ENCODE results near the gene CDH11.

CDH11 gene

DNA sequence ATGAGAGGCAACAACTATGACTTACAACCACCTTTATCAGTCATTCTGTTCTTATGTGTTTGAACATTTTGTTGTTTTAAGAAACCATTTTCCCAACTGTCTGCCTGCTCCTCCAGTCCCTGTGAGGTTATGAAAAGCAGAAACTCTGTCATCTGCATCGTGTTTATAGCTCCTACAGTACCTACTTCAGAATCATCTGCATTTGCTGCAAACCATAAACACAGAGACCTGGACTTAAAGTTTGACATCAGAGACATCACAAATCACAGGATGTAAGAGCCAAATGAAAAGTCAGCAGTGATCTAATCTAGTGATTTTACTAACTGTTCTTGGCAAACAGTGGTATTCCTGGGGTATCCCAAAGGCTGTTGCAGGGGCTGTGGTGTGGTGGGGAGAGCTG lies 55.2 kb downstream of the CDH11 start:
- DNase-seq (ENCODE audit: low read depth in 1 of 2, low spot score in 1 of 2): no peak
- TF ChIP-seq, protein P1, sequence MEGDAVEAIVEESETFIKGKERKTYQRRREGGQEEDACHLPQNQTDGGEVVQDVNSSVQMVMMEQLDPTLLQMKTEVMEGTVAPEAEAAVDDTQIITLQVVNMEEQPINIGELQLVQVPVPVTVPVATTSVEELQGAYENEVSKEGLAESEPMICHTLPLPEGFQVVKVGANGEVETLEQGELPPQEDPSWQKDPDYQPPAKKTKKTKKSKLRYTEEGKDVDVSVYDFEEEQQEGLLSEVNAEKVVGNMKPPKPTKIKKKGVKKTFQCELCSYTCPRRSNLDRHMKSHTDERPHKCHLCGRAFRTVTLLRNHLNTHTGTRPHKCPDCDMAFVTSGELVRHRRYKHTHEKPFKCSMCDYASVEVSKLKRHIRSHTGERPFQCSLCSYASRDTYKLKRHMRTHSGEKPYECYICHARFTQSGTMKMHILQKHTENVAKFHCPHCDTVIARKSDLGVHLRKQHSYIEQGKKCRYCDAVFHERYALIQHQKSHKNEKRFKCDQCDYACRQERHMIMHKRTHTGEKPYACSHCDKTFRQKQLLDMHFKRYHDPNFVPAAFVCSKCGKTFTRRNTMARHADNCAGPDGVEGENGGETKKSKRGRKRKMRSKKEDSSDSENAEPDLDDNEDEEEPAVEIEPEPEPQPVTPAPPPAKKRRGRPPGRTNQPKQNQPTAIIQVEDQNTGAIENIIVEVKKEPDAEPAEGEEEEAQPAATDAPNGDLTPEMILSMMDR (IDR thresholded peaks at IDR 0.05; ENCODE audit: insufficient read depth, low read length): no peak
- TF ChIP-seq POLR2AphosphoS5 (IDR thresholded peaks at IDR 0.05; ENCODE audit: low read depth) (no peak), GABPA (IDR thresholded peaks at IDR 0.05; ENCODE audit: low read depth) (no peak), SPI1 (IDR thresholded peaks at IDR 0.05; ENCODE audit: borderline replicate concordance, low read depth) (no peak)
- TF ChIP-seq, protein P2, sequence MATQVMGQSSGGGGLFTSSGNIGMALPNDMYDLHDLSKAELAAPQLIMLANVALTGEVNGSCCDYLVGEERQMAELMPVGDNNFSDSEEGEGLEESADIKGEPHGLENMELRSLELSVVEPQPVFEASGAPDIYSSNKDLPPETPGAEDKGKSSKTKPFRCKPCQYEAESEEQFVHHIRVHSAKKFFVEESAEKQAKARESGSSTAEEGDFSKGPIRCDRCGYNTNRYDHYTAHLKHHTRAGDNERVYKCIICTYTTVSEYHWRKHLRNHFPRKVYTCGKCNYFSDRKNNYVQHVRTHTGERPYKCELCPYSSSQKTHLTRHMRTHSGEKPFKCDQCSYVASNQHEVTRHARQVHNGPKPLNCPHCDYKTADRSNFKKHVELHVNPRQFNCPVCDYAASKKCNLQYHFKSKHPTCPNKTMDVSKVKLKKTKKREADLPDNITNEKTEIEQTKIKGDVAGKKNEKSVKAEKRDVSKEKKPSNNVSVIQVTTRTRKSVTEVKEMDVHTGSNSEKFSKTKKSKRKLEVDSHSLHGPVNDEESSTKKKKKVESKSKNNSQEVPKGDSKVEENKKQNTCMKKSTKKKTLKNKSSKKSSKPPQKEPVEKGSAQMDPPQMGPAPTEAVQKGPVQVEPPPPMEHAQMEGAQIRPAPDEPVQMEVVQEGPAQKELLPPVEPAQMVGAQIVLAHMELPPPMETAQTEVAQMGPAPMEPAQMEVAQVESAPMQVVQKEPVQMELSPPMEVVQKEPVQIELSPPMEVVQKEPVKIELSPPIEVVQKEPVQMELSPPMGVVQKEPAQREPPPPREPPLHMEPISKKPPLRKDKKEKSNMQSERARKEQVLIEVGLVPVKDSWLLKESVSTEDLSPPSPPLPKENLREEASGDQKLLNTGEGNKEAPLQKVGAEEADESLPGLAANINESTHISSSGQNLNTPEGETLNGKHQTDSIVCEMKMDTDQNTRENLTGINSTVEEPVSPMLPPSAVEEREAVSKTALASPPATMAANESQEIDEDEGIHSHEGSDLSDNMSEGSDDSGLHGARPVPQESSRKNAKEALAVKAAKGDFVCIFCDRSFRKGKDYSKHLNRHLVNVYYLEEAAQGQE (IDR thresholded peaks at IDR 0.05; ENCODE audit: insufficient replicate concordance, low read depth): no peak
- no peak overlapping the region for H3K4me3 ChIP-seq (replicated peaks; ENCODE audit: insufficient read depth, low read length)
- H3K27ac ChIP-seq (replicated peaks): no peak overlapping the region
- H3K27me3 ChIP-seq (ENCODE audit: insufficient read depth, poor library complexity, severe bottlenecking): no peaks in the 10 kb centered on the region

DNA sequence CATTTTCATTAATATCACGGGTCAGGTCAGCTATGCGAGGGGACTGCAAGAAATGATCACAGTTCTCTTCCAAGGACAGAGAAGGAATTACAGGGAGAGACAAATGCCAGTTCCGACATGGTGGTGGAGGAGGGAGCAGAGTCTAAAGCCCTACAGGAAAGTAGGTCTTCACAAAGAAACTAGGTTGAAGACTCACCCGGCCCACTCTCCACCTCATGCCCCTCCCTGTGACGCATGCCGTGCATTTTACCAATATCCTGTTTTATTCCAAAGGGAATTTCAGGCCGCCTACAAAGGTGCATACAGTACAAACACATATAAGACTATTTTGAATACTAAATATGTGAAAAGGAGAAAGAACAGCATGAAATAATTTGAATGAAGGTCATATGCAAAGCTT lies 56.8 kb downstream of the CDH11 start:
- H3K4me3 ChIP-seq (replicated peaks; ENCODE audit: insufficient read depth, low read length): no peak overlapping the region
- no peak for DNase-seq (ENCODE audit: low read depth in 1 of 2, low spot score in 1 of 2)
- no peaks in the 10 kb centered on the region for H3K27me3 ChIP-seq (ENCODE audit: insufficient read depth, poor library complexity, severe bottlenecking)
- no peak overlapping the region for H3K27ac ChIP-seq (replicated peaks)
- TF ChIP-seq, protein P1 (IDR thresholded peaks at IDR 0.05; ENCODE audit: insufficient read depth, low read length): no peak
- TF ChIP-seq SPI1 (IDR thresholded peaks at IDR 0.05; ENCODE audit: borderline replicate concordance, low read depth) (no peak), GABPA (IDR thresholded peaks at IDR 0.05; ENCODE audit: low read depth) (no peak)

DNA sequence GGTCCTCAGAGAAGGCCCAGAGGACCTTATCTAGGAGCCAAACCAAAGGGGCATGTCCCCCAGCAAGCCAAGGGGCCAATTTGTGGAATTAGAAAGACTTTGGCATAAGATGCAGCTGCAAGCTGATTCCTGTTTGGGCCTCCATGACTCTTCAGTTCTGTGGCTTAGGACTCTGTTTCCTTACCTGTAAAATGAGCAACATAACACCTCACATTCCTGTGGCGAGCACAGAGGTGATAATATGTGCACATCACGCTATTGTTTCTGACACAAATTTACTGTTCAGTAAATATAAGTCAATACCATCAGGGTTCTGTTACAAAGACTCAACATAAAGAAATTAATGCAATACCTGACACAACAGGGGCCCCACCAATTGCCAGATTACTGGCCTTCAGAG lies 57.7 kb downstream of the CDH11 start:
- Histone ChIP-seq H3K27ac (replicated peaks) (no peak overlapping the region), H3K27me3 (ENCODE audit: insufficient read depth, poor library complexity, severe bottlenecking) (peaks cover 3% of the 10 kb centered on the region), H3K4me3 (replicated peaks; ENCODE audit: insufficient read depth, low read length) (no peak overlapping the region)
- no peak for DNase-seq (ENCODE audit: low read depth in 1 of 2, low spot score in 1 of 2)
- no peak for TF ChIP-seq SPI1 (IDR thresholded peaks at IDR 0.05; ENCODE audit: borderline replicate concordance, low read depth)
- TF ChIP-seq, protein P1 (IDR thresholded peaks at IDR 0.05; ENCODE audit: insufficient read depth, low read length): no peak
- TF ChIP-seq GABPA (IDR thresholded peaks at IDR 0.05; ENCODE audit: low read depth): no peak
- no peak for TF ChIP-seq POLR2AphosphoS5 (IDR thresholded peaks at IDR 0.05; ENCODE audit: low read depth)
- TF ChIP-seq, protein P2 (IDR thresholded peaks at IDR 0.05; ENCODE audit: insufficient replicate concordance, low read depth): no peak
